NOMO-1 (cell line): ENCODE results near the gene TSKU.
"Not testable (repeated sequence)": the region's sequence is repeated elsewhere in the genome, so short reads cannot be mapped to it uniquely, and the experiment has no call there.

Source experiments
- DNase-seq, 2 experiments: peaks; one replicate each; lab custom pipeline; 2025; ENCODE audit not compliant: unreplicated experiment in 2 of 2; lab: John Stamatoyannopoulos, UW

Gene TSKU

GRCh38 chr11:76787911-76788596 lies 4.9 kb downstream of the TSKU start:
- DNase-seq, result no peak

DNA sequence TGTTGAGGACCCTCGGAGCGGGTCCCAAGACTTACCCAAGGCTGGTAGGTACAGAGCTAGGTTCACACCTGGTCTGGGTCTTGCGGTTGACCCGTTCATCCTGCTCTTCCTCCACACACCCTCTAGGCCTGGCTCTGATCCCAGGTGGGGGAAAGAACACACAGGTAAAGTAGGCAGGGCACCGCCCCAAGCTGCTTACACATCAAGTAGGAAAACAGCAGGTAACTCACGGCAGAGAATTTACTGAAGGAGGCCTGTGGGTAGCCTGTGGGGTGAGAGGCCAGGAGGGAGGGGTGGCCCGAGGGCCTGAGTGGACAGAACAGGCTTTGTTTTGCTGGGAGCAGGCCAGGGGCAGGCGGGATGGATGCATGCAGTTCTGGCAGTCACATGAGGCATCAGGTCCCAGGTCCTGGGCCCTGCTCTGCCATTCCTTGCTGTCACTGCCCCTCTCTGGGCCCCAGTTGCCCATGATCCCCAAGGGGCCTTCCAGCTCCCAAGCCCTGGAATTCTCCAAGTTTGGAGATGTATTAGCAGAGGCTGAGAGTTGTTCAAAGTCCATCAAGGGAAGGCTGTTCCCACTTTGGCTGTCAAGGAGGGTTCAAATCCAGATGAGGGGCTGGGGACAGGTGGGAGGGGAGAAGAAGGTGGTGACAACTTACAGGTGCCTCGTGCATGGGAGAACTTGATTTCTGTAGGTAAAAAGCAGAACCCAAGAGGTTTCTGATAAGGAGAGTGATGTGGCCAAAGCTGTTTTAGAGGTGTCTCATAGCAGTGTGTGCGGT lies 5.7 kb downstream of the TSKU start:
- DNase-seq, result no peak

- no peak for DNase-seq
Observed at GRCh38 chr11:76789443-76789719, 6.2 kb downstream of the TSKU start.

GRCh38 chr11:76790251-76790650 lies 7.1 kb downstream of the TSKU start:
- DNase-seq, result no peak

GRCh38 chr11:76791002-76791770 lies 8.0 kb downstream of the TSKU start:
- DNase-seq, result not testable (repeated sequence)

- DNase-seq, result no peak
Observed at GRCh38 chr11:76791861-76792260, 8.7 kb downstream of the TSKU start.

DNA sequence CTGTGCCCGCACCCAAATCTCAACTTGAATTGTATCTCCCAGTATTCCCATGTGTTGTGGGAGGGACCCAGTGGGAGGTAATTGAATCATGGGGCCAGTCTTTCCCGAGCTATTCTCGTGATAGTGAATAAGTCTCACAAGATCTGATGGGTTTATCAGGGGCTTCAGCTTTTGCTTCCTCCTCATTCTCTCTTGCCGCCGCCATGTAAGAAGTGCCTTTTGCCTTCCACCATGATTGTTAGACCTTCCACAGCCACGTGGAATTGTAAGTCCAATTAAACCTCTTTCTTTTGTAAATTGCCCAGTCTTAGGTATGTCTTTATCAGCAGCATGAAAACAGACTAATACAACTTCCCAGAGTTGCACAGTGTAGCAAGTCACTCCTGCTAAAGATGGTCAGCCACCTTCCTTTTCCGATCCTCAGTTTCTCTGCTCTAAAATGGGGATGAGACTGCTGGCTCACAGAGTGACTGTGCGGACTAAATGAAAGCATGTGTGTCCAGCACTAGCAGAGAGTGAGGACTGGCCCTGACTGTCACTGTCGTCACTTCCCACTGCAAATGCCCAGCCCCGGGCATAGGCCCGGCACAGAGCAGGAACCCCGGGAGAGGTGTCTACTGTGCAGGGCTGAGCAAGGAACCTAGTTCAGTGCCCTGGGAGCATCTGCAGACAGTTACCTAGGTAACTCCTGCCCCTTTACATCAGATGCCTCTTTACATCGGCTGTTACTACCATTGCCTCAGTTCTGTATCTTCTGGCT lies 9.5 kb downstream of the TSKU start:
- no peak for DNase-seq

DNA sequence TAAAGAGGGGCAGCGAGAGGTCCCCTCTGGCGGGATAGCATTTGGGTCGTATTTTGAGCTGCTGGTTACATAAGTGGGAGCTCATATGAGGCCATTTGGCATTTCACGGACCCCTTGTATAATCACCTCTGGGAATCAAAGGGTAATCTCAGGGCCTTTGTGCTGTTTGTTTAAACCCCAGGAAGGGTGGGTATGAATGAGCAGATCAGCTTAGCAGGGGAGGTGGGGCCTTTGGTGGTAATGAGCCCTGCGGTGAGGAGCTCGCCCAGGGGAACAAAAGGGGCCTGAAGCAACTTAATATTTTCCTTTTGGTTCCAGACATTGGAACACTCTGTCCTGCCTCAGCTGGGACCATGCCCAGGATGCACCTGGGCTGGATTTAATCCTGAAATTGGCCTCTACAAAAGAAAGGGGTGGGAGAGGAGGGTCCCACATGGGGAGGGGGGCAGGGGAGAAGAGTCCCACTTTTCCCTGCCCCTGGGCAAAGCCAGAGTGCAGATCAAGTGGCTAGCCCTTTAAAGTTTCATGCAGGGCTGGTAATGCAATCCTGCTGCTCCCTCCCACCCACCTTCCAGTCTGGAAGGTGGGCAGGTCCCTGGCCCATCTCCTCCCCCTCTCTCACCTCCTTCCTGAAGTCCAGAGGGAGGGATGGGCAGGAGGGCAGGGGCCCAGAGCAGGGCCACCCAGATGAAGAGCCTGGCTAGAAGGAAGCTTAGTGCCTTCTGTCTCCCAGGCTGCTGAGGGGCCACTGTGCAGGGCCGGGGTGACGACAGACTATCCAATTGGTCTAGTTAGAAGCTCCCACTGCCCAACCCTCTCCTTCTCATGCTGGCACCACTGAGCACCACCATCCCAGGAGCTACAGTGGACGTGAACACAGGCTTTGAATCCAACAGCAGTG lies 10.5 kb downstream of the TSKU start:
- no peak for DNase-seq

DNA sequence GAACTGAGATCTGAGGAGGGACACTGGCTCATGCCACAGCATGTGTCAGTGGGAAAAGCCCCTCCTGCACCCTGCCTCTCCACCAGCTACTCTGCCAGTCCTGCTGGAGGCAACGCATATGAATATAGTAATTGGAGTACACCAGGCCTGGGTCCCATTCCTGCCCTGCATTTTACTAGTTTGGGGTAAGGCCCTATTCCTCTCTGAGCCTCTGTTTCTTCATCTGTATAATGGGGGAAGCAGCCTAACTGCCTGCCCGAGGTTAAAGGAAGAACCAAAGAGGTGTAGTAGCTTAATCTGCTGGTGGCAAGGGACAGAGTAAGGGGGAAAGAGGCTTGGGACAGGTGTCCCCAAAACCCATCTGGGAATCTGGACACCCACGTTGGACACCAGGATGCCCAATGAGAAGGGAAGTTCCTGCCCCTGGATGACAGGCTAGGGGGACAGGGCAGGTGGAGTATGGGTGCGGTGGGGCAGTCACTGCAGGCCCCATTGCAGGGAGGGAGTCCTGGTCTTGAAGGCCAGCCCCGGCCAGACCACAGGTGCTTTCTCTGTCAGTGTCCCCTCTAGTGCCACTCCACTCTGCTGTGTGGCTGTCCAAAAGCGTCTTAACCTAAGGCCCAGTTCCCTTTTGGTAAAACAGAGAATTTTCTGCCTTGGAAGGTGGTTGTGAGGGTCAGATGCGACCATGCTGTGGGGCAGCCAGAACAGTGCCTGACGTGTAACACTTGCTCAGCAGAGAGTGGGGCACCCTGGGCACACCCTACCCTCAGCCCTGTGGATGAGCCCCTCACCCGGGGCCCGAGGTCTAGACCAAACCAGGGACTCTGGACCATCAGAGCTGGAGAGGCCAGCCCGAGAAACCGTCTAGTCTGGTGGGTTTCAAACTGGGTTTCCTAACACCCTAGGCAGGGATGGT lies 11.5 kb downstream of the TSKU start:
- DNase-seq, result no peak

- no peak for DNase-seq
Observed at GRCh38 chr11:76795290-76795935, 12.3 kb downstream of the TSKU start.

- DNase-seq, result no peak
Observed at GRCh38 chr11:76795936-76796441, 12.8 kb downstream of the TSKU start.

GRCh38 chr11:76796511-76797198 lies 13.5 kb downstream of the TSKU start:
- no peak for DNase-seq

DNA sequence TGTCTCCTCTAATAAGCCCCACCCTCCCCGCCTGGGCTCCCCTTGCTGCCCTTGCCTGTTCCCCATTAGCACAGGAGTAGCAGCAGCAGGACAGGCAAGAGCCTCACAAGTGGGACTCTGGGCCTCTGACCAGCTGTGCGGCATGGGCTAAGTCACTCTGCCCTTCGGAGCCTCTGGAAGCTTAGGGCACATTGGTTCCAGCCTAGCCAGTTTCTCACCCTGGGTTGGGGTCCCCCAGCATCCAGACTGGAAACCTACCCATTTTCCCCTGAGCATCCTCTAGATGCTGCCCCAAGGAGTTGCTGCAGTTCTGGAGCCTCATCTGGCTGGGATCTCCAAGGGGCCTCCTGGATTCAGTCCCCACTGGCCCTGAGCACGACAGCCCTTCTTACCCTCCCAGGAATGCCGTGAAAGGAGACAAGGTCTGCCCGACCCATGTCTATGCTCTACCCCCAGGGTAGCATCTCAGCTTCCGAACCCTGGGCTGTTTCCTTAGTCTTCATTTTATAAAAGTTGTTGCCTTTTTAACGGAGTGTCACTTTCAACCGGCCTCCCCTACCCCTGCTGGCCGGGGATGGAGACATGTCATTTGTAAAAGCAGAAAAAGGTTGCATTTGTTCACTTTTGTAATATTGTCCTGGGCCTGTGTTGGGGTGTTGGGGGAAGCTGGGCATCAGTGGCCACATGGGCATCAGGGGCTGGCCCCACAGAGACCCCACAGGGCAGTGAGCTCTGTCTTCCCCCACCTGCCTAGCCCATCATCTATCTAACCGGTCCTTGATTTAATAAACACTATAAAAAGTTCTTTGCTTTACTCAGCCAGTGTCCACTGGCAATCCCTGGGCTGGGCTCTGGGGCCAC lies 14.4 kb downstream of the TSKU start:
- DNase-seq, result no peak

GRCh38 chr11:76798202-76798581 lies 15.0 kb downstream of the TSKU start:
- DNase-seq, result no peak

- no peak for DNase-seq
Observed at GRCh38 chr11:76798671-76799065, 15.5 kb downstream of the TSKU start.

DNA sequence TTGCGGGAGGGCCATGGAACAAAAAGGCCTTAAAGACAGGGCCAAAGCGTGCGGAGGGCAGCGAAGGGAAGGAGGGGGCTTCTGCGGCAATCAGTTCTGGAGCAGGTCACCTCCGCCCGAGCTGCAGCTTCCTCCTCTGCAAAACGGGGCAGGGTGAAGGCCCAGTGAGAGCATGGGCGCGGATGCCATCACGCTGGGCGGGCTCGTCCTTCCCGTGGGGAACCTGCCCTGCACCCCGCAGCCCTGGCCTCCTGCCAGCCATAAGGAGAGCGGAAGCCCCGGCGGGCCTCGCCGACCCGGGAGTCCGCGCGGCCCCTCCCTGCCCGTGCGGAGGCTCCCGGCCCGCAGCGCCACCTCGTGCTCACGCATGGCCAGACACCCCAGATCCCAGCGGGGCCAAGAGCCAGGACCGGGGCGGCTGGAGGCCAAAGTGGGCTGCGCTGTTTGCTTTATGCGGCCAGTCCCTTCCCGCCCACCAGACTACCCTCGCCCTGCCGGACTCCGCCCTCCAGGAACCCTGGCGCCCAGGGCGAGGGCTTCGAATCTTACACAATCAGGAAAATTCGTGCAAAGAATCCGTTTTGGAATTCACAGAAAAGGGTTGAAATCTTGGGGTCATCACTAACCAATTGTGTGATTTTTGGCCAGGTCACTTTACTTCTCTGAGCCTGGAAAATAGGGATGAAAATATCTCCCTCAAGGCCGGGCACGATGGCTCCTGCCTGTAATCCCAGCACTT lies 16.1 kb downstream of the TSKU start:
- DNase-seq, result peak; percentile 40 to 70
